Ecto neural progenitor cell (in vitro differentiated cells): Measurements from ENCODE around the gene GPX4.

Experiments
- DNase-seq: peaks from one replicate; pipeline ENCODE4 v3.0.0-alpha.2; 2018; ENCODE audit warnings: low spot score

GPX4 gene

GRCh38 chr19:1102407-1103131, 1.2 kb upstream of the GPX4 start:
- DNase-seq = no peak

- no peak for DNase-seq
Measured at GRCh38 chr19:1103132-1103707, 574 bp upstream of the GPX4 start.

DNA sequence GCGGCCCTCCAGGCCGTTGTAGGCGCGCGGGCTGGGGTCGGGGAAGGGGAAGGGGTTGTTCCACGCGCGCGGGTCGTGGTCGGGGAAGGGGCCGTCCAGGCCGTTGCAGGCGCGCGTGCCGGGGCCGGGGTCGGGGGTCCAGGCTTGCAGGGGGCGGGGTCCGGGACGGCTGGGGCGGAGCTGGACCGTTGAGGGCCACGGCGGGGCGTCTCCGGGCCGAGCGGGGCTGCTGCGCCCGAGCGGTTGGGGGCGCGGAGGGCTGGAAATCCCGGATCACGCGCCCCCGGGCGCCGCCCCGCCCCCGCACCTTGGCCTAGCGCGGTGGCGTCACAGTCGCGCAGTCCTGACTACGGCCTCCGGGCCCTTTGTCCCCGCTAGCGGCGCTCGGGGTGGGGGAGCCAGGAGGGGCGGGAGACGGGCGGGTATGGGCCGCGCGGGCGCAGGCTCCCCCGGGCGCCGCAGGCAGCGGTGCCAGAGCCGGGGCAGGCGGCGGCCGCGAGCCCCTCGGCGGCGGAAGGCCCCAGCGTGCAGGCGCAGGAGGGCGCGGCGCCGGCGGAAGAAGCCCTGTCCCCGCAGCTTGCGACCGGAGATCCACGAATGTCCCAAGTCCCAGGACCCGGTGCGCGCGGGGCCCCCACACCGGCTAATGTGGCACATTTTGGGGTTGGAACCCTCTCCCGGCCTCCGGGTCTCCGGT, 665 bp downstream of the GPX4 start:
- DNase-seq = peak; percentile 86

- DNase-seq = peak; percentile 75
Measured at GRCh38 chr19:1105008-1105872, 1.4 kb downstream of the GPX4 start.

GRCh38 chr19:1105873-1106840, 2.4 kb downstream of the GPX4 start:
- no peak for DNase-seq

- no peak for DNase-seq
Measured at GRCh38 chr19:1106841-1107660, 3.3 kb downstream of the GPX4 start.

DNA sequence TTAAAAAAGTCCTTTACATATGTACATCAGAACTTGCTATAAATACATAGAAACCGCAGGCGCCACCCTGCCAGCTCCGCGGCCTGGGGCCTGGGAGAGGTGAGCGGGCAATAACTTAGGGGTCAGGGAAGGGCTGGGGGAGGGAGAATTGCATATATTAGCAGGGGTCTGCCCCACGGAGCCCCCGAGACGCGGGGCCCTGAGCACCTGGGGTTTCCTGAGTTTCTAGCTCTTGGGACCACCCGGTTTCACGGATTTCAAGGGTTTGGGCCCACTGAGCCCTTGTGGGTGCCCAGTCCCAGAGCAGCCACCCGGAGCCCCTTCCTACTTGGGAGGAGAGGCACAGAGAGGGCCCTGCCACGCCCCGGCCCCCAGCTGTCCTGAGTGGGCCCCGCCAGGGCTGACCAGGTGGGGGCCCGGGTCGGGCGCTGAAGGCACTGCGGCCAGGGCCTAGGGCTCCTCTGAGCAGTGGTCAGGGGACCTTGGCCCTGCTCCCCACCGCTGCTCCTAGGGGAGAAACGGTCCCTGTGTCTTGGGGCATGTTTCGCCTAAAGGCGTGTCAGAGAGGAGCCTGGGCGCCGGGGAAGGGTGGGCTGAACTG, 4.0 kb downstream of the GPX4 start:
- no peak for DNase-seq

DNA sequence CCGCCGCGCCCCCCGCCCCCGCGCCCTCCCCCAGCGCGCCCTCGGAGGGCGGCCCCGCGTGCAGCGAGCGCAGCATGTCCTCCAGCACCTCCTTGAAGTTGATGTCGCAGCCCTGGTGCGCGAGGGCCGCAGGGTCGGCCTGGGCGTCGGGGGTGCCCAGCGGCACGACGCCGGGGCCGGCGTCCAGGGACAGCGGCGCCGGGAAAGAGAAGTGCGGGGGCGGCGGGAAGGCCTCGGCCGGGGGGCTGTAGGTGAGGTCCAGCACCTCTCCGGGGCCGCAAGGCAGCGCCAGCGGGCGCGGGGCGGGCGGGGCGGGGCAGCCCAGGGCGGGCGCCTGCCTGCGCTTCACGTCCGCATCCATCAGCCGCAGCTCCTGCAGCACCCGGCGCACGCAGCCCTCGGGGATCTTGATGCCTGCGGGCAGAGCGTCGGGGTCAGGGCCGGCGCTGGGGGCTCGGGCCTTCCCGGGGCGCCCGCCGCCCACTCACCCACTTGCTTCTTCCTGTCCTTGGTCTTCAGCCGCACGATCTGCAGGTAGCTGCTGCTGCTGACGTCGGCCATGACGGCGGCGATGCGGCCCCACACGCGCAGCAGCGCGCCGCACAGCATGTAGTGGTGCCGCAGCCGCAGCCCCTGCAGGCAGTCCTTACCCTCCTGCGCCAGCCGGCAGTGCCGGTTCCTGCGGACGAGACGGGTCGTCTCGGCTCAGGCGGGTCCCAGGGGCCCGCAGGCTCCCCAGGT, 4.7 kb downstream of the GPX4 start:
- no peak for DNase-seq

- DNase-seq = no peak
Measured at GRCh38 chr19:1109032-1109551, 5.3 kb downstream of the GPX4 start.

- no peak for DNase-seq
Measured at GRCh38 chr19:1109697-1110671, 6.2 kb downstream of the GPX4 start.

GRCh38 chr19:1110809-1111640, 7.2 kb downstream of the GPX4 start:
- no peak for DNase-seq

- no peak for DNase-seq
Measured at GRCh38 chr19:1111641-1112267, 8.0 kb downstream of the GPX4 start.

- peak; percentile 83 for DNase-seq
Measured at GRCh38 chr19:1112268-1113029, 8.7 kb downstream of the GPX4 start.

GRCh38 chr19:1113030-1113985, 9.5 kb downstream of the GPX4 start:
- DNase-seq = peak; percentile 95
